BJ (cell line): Measurements from ENCODE around the gene DERL3. TPM values are rescaled to one million over a fixed set of nuclear protein-coding genes. Genes with fewer than 3 reads are reported as not detected.

Experiments
- CTCF ChIA-PET: fragments of 350-600 bp; formaldehyde crosslinking; extraction: SDS; loops from one replicate; lab custom pipeline; 2021; ENCODE audit warnings: antibody characterized with exemption, inconsistent platforms; lab: Yijun Ruan, JAX
- POLR2A ChIA-PET: fragments of 300-600 bp; sonication (Branson Sonifier 250); formaldehyde crosslinking; extraction: SDS; loops from one replicate; lab custom pipeline; 2021; ENCODE audit warnings: antibody characterized with exemption; lab: Charles Lee
- DNase-seq: peaks from one replicate; pipeline ENCODE4 v3.0.0-alpha.2; 2011; ENCODE audit warnings: low read depth
- H3K27me3 ChIP-seq: 2 replicates; pipeline ENCODE4 v1.6.0; 2011; ENCODE audit warnings: low read length; ENCODE audit not compliant: control insufficient read depth, insufficient read depth
- H3K36me3 ChIP-seq: 2 replicates; pipeline ENCODE4 v1.5.1; 2011; ENCODE audit warnings: low read length; ENCODE audit not compliant: control insufficient read depth, insufficient read depth
- H3K4me3 ChIP-seq: 2 replicates; pipeline ENCODE4 v1.5.1; 2011; ENCODE audit warnings: low read depth, mild to moderate bottlenecking, control low read depth, low read length
- CTCF ChIP-seq: IDR thresholded peaks from 2 replicates; pipeline ENCODE4 v1.5.1; 2011; ENCODE audit warnings: low read depth, mild to moderate bottlenecking, control low read depth, inconsistent platforms, low read length, moderate library complexity; ENCODE audit not compliant: insufficient read depth
- polyA plus RNA-seq: library from polyadenylated mRNA; depleted of rRNA; stranded (reverse); fragments of >200 nt; gene quantifications from 2 replicates; pipeline ENCODE4 v1.2.3, GENCODE V29; 2011

DERL3 gene
- polyA plus RNA-seq, 1 experiment = 0.71 TPM

- POLR2A ChIA-PET = no interaction called here
- no peak for TF ChIP-seq CTCF
- no peaks in the 10 kb centered on the region for H3K27me3 ChIP-seq
- CTCF ChIA-PET = interaction anchor here (0.9 kb wide), 1 partner anchor 9 kb away, joined by 5 read pairs; no protein-coding TSS in a partner anchor
- no peak overlapping the region for H3K4me3 ChIP-seq
- DNase-seq = no peak
- H3K36me3 ChIP-seq = peaks cover 11% of the 10 kb centered on the region
Observed at GRCh38 chr22:23817146-23817545, 21.7 kb downstream of the DERL3 start.

DNA sequence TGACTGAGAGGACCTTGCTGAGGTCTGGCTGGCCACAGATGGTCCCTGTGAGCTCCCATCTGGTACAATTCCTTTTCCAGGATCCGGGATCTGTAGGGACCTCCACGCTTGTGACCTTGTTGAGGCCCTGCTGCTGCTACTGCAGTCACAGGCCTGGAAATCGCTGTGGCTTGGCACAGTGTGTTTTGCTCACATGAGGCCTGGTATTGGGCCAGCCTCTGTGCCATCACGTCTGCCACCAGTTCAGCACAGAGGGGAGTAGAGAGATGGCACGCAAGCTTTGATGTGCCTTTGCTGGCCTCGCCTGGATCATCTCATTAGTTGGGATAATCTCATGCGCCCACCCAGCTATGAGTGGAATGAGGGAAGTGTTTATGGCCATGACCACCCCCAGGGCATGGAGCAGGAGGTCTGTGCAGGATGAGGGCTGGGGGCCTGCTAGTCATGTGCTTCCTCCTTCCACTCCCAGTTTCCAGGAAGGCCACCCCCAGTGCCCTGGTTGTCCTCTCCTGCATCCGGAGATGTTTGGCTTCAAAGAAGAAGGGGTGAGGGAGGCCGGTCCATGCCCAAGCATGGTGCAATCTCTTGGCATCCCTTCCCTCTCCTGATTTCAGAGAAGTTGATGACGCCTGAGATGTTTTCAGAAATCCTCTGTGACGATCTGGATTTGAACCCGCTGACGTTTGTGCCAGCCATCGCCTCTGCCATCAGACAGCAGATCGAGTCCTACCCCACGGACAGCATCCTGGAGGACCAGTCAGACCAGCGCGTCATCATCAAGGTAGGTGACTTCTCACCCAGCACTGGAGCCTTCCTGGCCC is 22.4 kb downstream of the DERL3 start:
- no peak overlapping the region for H3K4me3 ChIP-seq
- ChIA-PET POLR2A (no interaction called here), CTCF (interaction anchor here (0.6 to 1.7 kb wide), 2 partner anchors 9 to 16 kb away, joined by 3 to 6 read pairs; no protein-coding TSS in a partner anchor)
- H3K27me3 ChIP-seq = no peaks in the 10 kb centered on the region
- no peak for TF ChIP-seq CTCF
- peaks cover 8% of the 10 kb centered on the region for H3K36me3 ChIP-seq
- DNase-seq = no peak

- Histone ChIP-seq H3K36me3 (peaks cover 6% of the 10 kb centered on the region), H3K27me3 (no peaks in the 10 kb centered on the region), H3K4me3 (no peak overlapping the region)
- ChIA-PET POLR2A (no interaction called here), CTCF (interaction anchor here (0.6 to 1.7 kb wide), 2 partner anchors 10 to 17 kb away, joined by 3 to 6 read pairs; no protein-coding TSS in a partner anchor)
- no peak for DNase-seq
- no peak for TF ChIP-seq CTCF
Observed at GRCh38 chr22:23815541-23816155, 23.2 kb downstream of the DERL3 start.

DNA sequence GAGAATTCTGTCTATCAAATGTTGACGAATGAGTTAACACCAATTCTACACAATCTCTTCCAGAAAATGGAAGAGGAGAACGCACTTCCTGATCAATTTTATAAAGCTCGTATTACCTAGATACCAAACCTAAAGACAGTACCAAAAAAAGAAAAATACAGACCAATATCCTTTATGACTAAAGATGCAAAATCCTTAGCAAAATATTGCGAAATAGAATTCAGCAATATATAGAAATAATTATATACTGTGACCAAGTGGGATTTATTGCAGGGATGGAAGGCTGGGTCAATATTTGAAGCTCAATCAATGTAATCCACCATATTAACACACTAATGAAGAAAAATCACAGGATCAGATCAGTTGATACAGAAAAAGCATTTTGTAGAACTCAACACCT is 26.4 kb downstream of the DERL3 start:
- POLR2A ChIA-PET = no interaction called here
- no peak for TF ChIP-seq CTCF
- DNase-seq = no peak
- no peak overlapping the region for H3K4me3 ChIP-seq
- CTCF ChIA-PET = interaction anchor here (0.9 kb wide), 1 partner anchor 42 kb away, joined by 3 read pairs; no protein-coding TSS in a partner anchor
- peaks cover 6% of the 10 kb centered on the region for H3K36me3 ChIP-seq
- H3K27me3 ChIP-seq = no peaks in the 10 kb centered on the region

DNA sequence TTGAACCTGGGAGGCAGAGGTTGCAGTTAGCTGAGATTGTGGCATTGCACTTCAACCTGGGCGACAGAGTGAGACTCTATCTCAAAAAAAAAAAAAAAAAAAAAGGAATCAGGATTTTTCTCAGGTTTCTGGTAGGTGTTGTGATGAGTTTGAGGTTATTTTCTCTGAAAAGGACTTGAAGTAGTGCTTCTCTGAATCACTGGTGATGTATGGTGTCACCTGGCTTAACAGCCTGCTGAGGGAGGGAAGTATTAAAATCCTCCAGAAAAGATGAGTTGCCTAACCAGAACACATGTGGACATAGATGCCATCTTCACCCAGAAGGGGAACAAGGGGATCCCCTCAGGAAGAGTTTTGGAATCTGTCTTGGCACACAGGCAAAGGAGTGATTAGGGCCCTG is 32.0 kb downstream of the DERL3 start:
- DNase-seq = no peak
- CTCF ChIA-PET = no interaction called here
- no peaks in the 10 kb centered on the region for H3K27me3 ChIP-seq

More for the DNA sequence above, 32.0 kb downstream of the DERL3 start:
- POLR2A ChIA-PET = no interaction called here
- TF ChIP-seq CTCF = no peak
- H3K36me3 ChIP-seq = peaks cover 29% of the 10 kb centered on the region
- no peak overlapping the region for H3K4me3 ChIP-seq
